Caco-2 (cell line): ENCODE measurements around the gene PPM1A. TPM values are rescaled to one million over a fixed set of nuclear protein-coding genes. Genes with fewer than 3 reads are reported as not detected.

Experiments used
- BruUV-seq: library from RNA; stranded (reverse); fragments of 400-500 nt; replicated peaks from 2 replicates; lab custom pipeline; 2021; lab: Mats Ljungman, UMichigan
- CTCF ChIA-PET: fragments of 300-600 bp; sonication (Branson Sonifier 250); formaldehyde crosslinking; loops from one replicate; lab custom pipeline; 2022; ENCODE audit warnings: antibody characterized with exemption; lab: Charles Lee
- POLR2A ChIA-PET: fragments of 300-600 bp; sonication (Branson Sonifier 250); formaldehyde crosslinking; loops from one replicate; lab custom pipeline; 2022; ENCODE audit warnings: antibody characterized with exemption; lab: Charles Lee
- DNase-seq, 2 experiments: peaks; one replicate each; pipeline versions ENCODE4 v3.0.0 to v3.0.0-alpha.2; 2020 to 2022
- H3K27me3 ChIP-seq: replicated peaks from 2 replicates; pipeline ENCODE4 v1.6.0; 2011; ENCODE audit warnings: low read length; ENCODE audit not compliant: control insufficient read depth, insufficient read depth
- H3K36me3 ChIP-seq: 2 replicates; pipeline ENCODE4 v1.5.1; 2011; ENCODE audit warnings: low read length; ENCODE audit not compliant: control insufficient read depth, insufficient read depth
- H3K4me1 ChIP-seq: fragments of 250-450 bp; sonication (Bioruptor Pico); 2 replicates; pipeline ENCODE4 v1.5.1; 2020; ENCODE audit warnings: mild to moderate bottlenecking
- H3K4me3 ChIP-seq: 2 replicates; pipeline ENCODE4 v1.5.1; 2011; ENCODE audit warnings: low read depth, mild to moderate bottlenecking, control low read depth, low read length
- H3K9me3 ChIP-seq: fragments of 250-450 bp; sonication (Bioruptor Pico); 2 replicates; pipeline ENCODE4 v1.5.1; 2020; ENCODE audit warnings: mild to moderate bottlenecking, moderate library complexity
- H3K27ac Mint-ChIP-seq: one replicate; pipeline ENCODE4 v1.8.0; 2022; ENCODE audit warnings: mixed read lengths; ENCODE audit not compliant: unreplicated experiment
- H3K27me3 Mint-ChIP-seq: one replicate; pipeline ENCODE4 v1.8.0; 2022; ENCODE audit warnings: mixed read lengths; ENCODE audit not compliant: insufficient read depth, unreplicated experiment
- H3K36me3 Mint-ChIP-seq: one replicate; pipeline ENCODE4 v1.8.0; 2022; ENCODE audit warnings: mild to moderate bottlenecking, mixed read lengths; ENCODE audit not compliant: insufficient read depth, unreplicated experiment
- H3K4me1 Mint-ChIP-seq: one replicate; pipeline ENCODE4 v1.8.0; 2022; ENCODE audit warnings: low read depth, mixed read lengths; ENCODE audit not compliant: unreplicated experiment
- H3K4me3 Mint-ChIP-seq: one replicate; pipeline ENCODE4 v1.8.0; 2022; ENCODE audit warnings: mild to moderate bottlenecking, moderate library complexity, mixed read lengths; ENCODE audit not compliant: unreplicated experiment
- H3K9me3 Mint-ChIP-seq: one replicate; pipeline ENCODE4 v1.8.0; 2022; ENCODE audit warnings: mixed read lengths; ENCODE audit not compliant: unreplicated experiment
- intact Hi-C: fragments of 100-400 bp; cut with micrococcal nuclease; formaldehyde crosslinking; loops from one replicate; pipeline ENCODE4 v1.10.0; 2022; ENCODE audit not compliant: unreplicated experiment
- total RNA-seq: library from RNA; stranded (reverse); gene quantifications from 2 replicates; pipeline ENCODE4 v1.2.3, GENCODE V29; 2022
- TF ChIP-seq, protein P1 (sequence below), 2 experiments: fragments of 200-600 bp in 1 of 2; IDR thresholded peaks; 1 replicate in 1 of 2; 2 replicates in 1 of 2; pipeline versions ENCODE4 v1.5.1 to v1.8.0; 2011 to 2022; ENCODE audit warnings: antibody characterized with exemption in 1 of 2, control low read depth in 1 of 2, inconsistent platforms in 1 of 2, low read depth in 1 of 2, low read length in 1 of 2, mild to moderate bottlenecking in 1 of 2, moderate library complexity in 1 of 2; ENCODE audit not compliant: insufficient read depth in 1 of 2, severe bottlenecking in 1 of 2, unreplicated experiment in 1 of 2

Gene PPM1A
- total RNA-seq, 1 experiment from 2014 or later: 35.6 TPM

DNA sequence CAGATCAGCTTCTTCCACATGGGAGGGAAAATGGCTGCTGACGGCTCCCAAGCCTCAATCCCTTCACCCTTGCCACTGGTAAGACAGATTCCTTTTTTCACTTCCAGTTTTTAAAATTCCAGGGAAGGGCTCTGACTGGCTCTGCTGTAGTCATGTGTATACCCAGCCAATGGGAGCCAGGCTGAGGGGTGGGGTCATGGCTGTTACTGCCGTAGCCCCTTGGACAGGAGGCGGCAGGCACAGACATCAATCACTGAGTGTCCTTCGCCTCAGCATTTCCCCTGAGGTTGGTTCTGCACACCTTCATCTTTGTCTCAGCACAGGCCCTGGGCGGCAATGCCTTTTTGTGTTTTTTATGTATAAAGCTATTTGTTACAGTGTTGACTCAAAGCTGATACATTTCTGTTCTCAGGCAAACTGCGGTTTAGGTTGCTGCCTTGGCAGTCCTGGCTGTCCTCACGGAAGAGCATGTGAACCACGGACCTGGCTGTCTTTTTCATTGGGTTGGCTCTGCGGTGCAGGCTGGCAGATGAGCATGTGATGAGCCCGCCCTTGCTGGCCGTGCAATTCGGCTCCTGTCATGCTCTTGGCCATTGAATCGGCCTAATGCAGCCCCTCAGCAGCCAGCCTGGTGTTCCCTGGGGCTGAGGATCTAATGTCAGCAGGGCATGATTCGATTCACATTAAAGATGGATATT, 74.3 kb downstream of the PPM1A start:
- ChIA-PET CTCF (no interaction called here), POLR2A (no interaction called here)
- H3K36me3 Mint-ChIP-seq: no peaks in the 10 kb centered on the region
- no peaks in the 10 kb centered on the region for H3K4me1 Mint-ChIP-seq
- H3K9me3 Mint-ChIP-seq: no peaks in the 10 kb centered on the region
- H3K9me3 ChIP-seq: no peaks in the 10 kb centered on the region
- no peak overlapping the region for H3K4me3 ChIP-seq
- TF ChIP-seq, protein P1, sequence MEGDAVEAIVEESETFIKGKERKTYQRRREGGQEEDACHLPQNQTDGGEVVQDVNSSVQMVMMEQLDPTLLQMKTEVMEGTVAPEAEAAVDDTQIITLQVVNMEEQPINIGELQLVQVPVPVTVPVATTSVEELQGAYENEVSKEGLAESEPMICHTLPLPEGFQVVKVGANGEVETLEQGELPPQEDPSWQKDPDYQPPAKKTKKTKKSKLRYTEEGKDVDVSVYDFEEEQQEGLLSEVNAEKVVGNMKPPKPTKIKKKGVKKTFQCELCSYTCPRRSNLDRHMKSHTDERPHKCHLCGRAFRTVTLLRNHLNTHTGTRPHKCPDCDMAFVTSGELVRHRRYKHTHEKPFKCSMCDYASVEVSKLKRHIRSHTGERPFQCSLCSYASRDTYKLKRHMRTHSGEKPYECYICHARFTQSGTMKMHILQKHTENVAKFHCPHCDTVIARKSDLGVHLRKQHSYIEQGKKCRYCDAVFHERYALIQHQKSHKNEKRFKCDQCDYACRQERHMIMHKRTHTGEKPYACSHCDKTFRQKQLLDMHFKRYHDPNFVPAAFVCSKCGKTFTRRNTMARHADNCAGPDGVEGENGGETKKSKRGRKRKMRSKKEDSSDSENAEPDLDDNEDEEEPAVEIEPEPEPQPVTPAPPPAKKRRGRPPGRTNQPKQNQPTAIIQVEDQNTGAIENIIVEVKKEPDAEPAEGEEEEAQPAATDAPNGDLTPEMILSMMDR (IDR thresholded peaks at IDR 0.05; ENCODE audit: insufficient read depth in 1 of 2, low read depth in 1 of 2, low read length in 1 of 2, severe bottlenecking in 1 of 2, unreplicated experiment in 1 of 2): no peak
- BruUV-seq: no TSS peak
- no peak overlapping the region for H3K27ac Mint-ChIP-seq
- DNase-seq: no peak
- H3K4me3 Mint-ChIP-seq: no peak overlapping the region
- no peaks in the 10 kb centered on the region for H3K27me3 ChIP-seq
- no peaks in the 10 kb centered on the region for H3K4me1 ChIP-seq
- H3K27me3 Mint-ChIP-seq: peaks cover 10% of the 10 kb centered on the region
- intact Hi-C loops: no loop called here
- H3K36me3 ChIP-seq: no peaks in the 10 kb centered on the region

- H3K9me3 ChIP-seq: no peaks in the 10 kb centered on the region
- no peak overlapping the region for H3K4me3 ChIP-seq
- no peak for DNase-seq
- TF ChIP-seq, protein P1 (IDR thresholded peaks at IDR 0.05; ENCODE audit: insufficient read depth in 1 of 2, low read depth in 1 of 2, low read length in 1 of 2, severe bottlenecking in 1 of 2, unreplicated experiment in 1 of 2): no peak
- no peaks in the 10 kb centered on the region for H3K4me1 Mint-ChIP-seq
- POLR2A ChIA-PET: no interaction called here
- intact Hi-C loops: loop anchor here (5.0 kb wide), 1 partner anchor 138 kb away; no protein-coding TSS in a partner anchor
- peaks cover 6% of the 10 kb centered on the region for H3K27me3 Mint-ChIP-seq
- H3K4me1 ChIP-seq: no peaks in the 10 kb centered on the region
- H3K9me3 Mint-ChIP-seq: no peaks in the 10 kb centered on the region
- H3K4me3 Mint-ChIP-seq: no peak overlapping the region
- no peaks in the 10 kb centered on the region for H3K36me3 Mint-ChIP-seq
- no peak overlapping the region for H3K27ac Mint-ChIP-seq
- H3K27me3 ChIP-seq: no peaks in the 10 kb centered on the region
- no peaks in the 10 kb centered on the region for H3K36me3 ChIP-seq
- CTCF ChIA-PET: no interaction called here
- BruUV-seq: no TSS peak
Observed at GRCh38 chr14:60324837-60325236, 75.8 kb downstream of the PPM1A start.

DNA sequence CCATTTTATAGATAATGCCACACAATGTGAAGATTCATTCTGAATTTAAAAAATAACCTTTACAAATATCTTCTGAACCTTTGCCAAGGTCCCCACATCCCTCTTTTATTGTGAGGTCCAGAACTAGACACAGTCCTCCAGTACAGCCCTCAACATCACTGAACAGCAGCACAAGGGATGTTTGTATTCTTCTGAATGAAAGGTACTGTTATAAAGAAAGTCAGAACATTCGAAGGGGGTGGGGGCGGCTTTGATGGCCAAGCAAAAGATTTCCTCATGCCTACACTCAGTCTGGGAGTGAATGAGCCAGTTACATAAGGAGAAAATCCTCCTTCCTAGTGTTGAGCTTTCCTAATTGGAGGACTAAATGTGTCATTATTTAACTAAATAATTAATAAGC, 77.3 kb downstream of the PPM1A start:
- peaks cover 6% of the 10 kb centered on the region for H3K27me3 Mint-ChIP-seq
- no peak for DNase-seq
- BruUV-seq: no TSS peak
- Histone ChIP-seq H3K36me3 (no peaks in the 10 kb centered on the region), H3K27me3 (no peaks in the 10 kb centered on the region), H3K4me3 (no peak overlapping the region), H3K9me3 (no peaks in the 10 kb centered on the region), H3K4me1 (no peaks in the 10 kb centered on the region)
- no peaks in the 10 kb centered on the region for H3K9me3 Mint-ChIP-seq
- POLR2A ChIA-PET: no interaction called here
- H3K4me1 Mint-ChIP-seq: no peaks in the 10 kb centered on the region
- H3K36me3 Mint-ChIP-seq: peaks cover 3% of the 10 kb centered on the region
- no peak overlapping the region for H3K4me3 Mint-ChIP-seq
- TF ChIP-seq, protein P1 (IDR thresholded peaks at IDR 0.05; ENCODE audit: insufficient read depth in 1 of 2, low read depth in 1 of 2, low read length in 1 of 2, severe bottlenecking in 1 of 2, unreplicated experiment in 1 of 2): no peak
- intact Hi-C loops: loop anchor here (5.0 kb wide), 1 partner anchor 139 kb away; no protein-coding TSS in a partner anchor
- CTCF ChIA-PET: no interaction called here
- no peak overlapping the region for H3K27ac Mint-ChIP-seq
